Mesothelial cell of epicardium (in vitro differentiated cells): ENCODE results near the gene MAZ. TPM values are rescaled to one million over a fixed set of nuclear protein-coding genes. Genes with fewer than 3 reads are reported as not detected.
"Not testable (repeated sequence)": the region's sequence is repeated elsewhere in the genome, so short reads cannot be mapped to it uniquely, and the experiment has no call there.

Experiments
- DNase-seq, 2 experiments: peaks; one replicate each; pipeline ENCODE4 v3.0.0; 2021; ENCODE audit warnings: low spot score in 2 of 2; ENCODE audit not compliant: unreplicated experiment in 2 of 2
- H3K27ac Mint-ChIP-seq: 2 replicates; pipeline ENCODE4 v1.8.0; 2021; ENCODE audit warnings: mixed read lengths
- H3K27me3 Mint-ChIP-seq: 2 replicates; pipeline ENCODE4 v1.8.0; 2021; ENCODE audit warnings: low read depth, mixed read lengths
- H3K36me3 Mint-ChIP-seq: 2 replicates; pipeline ENCODE4 v1.8.0; 2021; ENCODE audit warnings: mixed read lengths
- H3K4me1 Mint-ChIP-seq: 2 replicates; pipeline ENCODE4 v1.8.0; 2021; ENCODE audit warnings: mixed read lengths
- H3K4me3 Mint-ChIP-seq: 2 replicates; pipeline ENCODE4 v1.8.0; 2021; ENCODE audit warnings: mild to moderate bottlenecking, moderate library complexity, mixed read lengths
- H3K9me3 Mint-ChIP-seq: 2 replicates; pipeline ENCODE4 v1.8.0; 2021; ENCODE audit warnings: mixed read lengths
- total RNA-seq: library from RNA; stranded (reverse); gene quantifications from 3 replicates; pipeline ENCODE4 v1.2.1, GENCODE V29; 2021
- TF ChIP-seq, protein P1 (sequence below): fragments of 200-600 bp; sonication (generic); IDR thresholded peaks from one replicate; pipeline ENCODE4 v1.5.0; 2021; ENCODE audit warnings: antibody characterized with exemption; ENCODE audit not compliant: unreplicated experiment

Gene MAZ
- total RNA-seq, 1 donor from 2014 or later = 349 TPM

DNA sequence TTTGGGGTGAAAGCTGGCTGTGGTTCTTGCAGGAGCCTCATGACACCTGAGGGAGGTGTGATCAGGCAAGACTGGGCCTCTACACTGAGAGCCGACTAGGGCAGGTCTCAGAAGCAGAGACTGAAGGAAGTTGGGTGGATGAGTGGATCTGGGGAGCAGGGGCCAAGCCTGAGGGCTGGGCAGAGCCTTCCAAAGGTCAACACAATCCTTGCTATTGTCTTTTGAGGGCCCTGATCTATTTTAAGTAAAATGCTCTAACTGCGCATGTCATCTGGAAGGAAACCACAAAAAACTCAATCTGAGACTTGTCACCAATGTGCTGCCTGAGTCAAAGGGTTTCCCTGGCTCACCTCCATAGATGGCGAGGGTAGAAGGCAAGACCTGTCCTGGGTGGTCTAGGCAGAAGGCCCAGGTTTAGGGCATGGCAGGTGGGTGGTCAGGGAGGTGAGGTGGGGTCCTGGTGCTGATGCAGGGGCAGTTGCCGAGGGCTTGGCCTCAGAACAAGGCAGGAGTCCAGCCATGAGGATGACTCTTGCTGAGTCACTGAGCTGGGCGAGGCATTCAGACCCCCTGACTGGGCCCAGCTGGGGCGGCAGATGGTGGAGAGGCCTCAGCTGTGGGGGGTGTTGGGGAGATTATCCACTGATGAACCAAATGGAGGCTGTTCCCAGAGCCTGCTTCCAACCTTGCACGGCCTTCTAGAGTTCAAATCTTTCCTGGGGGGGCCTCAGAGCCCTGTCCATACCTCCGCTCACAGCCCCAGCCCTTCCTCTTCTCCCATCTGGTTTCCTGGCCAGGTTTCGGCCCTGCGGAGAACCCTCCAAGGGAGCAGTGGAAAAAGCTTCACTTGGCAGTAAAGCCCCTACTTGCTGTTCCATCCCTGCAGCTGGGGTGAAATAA lies 19.1 kb downstream of the MAZ start:
- no peak overlapping the region for H3K4me3 Mint-ChIP-seq

DNA sequence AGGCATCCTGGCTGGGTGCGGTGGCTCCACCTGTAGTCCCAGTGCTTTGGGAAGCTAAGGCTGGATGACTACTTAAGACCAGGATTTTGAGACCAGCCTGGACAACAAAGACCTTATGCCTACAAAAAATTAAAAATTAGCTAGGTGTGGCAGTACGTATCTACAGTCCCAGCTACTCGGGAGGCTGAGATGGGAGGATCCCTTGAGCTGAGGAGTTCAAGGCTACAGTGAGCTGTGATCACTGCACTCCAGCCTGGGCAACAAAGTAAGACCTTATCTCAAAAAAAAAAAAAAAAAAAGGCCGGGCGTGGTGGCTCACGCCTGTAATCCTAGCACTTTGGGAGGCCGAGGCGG lies 20.0 kb downstream of the MAZ start:
- TF ChIP-seq, protein P1, sequence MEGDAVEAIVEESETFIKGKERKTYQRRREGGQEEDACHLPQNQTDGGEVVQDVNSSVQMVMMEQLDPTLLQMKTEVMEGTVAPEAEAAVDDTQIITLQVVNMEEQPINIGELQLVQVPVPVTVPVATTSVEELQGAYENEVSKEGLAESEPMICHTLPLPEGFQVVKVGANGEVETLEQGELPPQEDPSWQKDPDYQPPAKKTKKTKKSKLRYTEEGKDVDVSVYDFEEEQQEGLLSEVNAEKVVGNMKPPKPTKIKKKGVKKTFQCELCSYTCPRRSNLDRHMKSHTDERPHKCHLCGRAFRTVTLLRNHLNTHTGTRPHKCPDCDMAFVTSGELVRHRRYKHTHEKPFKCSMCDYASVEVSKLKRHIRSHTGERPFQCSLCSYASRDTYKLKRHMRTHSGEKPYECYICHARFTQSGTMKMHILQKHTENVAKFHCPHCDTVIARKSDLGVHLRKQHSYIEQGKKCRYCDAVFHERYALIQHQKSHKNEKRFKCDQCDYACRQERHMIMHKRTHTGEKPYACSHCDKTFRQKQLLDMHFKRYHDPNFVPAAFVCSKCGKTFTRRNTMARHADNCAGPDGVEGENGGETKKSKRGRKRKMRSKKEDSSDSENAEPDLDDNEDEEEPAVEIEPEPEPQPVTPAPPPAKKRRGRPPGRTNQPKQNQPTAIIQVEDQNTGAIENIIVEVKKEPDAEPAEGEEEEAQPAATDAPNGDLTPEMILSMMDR = no peak
- Mint-ChIP-seq H3K27me3 (no peaks in the 10 kb centered on the region), H3K9me3 (no peaks in the 10 kb centered on the region), H3K27ac (no peak overlapping the region), H3K4me3 (no peak overlapping the region), H3K36me3 (no peaks in the 10 kb centered on the region), H3K4me1 (peaks cover 9% of the 10 kb centered on the region)
- DNase-seq = no peak

More for the DNA sequence above, 19.1 kb downstream of the MAZ start:
- TF ChIP-seq, protein P1 = no peak
- DNase-seq = no peak
- H3K36me3 Mint-ChIP-seq = no peaks in the 10 kb centered on the region
- H3K9me3 Mint-ChIP-seq = no peaks in the 10 kb centered on the region
- no peaks in the 10 kb centered on the region for H3K27me3 Mint-ChIP-seq
- H3K27ac Mint-ChIP-seq = peak overlapping the region; percentile 16
- peaks cover 15% of the 10 kb centered on the region for H3K4me1 Mint-ChIP-seq

DNA sequence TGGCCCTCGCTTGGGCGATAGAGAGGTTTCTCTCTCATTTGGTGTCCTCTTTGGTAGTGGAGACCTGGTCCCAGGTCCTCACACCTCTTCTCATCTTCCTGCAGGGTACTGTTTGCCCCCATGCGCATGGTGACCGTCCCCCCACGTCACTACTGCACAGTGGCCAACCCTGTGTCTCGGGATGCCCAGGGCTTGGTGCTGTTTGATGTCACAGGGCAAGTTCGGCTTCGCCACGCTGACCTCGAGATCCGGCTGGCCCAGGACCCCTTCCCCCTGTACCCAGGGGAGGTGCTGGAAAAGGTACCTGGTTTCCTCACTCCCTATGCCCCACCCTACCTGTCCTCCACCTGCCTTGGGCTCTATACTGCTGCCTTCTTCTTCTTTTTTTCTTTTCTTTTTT lies 24.4 kb downstream of the MAZ start:
- Mint-ChIP-seq H3K4me1 (no peaks in the 10 kb centered on the region), H3K4me3 (no peak overlapping the region), H3K27me3 (no peaks in the 10 kb centered on the region), H3K27ac (no peak overlapping the region), H3K36me3 (no peaks in the 10 kb centered on the region), H3K9me3 (no peaks in the 10 kb centered on the region)
- DNase-seq = no peak
- TF ChIP-seq, protein P1 = no peak

DNA sequence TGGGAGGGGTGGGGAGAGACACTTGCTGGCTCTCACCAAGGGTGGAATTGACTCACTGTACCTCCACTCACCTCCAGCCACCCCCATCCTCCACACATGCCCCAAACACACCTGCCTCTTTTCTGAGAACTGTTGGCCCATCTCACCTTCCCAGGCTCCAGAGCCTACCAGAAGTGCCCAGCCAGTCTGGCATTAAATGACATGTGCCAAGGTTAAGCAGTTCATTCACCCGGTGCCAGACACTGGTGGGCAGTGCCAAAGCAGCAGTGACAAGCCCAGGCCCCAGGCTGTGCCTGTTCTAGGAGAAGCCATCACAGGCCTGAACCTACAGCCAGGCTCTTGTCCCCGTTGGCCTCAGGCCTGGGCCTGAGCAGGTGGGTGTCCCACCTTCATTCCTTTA lies 25.2 kb downstream of the MAZ start:
- no peak for DNase-seq
- H3K4me3 Mint-ChIP-seq = no peak overlapping the region
- no peak overlapping the region for H3K27ac Mint-ChIP-seq
- TF ChIP-seq, protein P1 = no peak
- no peaks in the 10 kb centered on the region for H3K4me1 Mint-ChIP-seq
- H3K27me3 Mint-ChIP-seq = no peaks in the 10 kb centered on the region
- no peaks in the 10 kb centered on the region for H3K9me3 Mint-ChIP-seq
- no peaks in the 10 kb centered on the region for H3K36me3 Mint-ChIP-seq

DNA sequence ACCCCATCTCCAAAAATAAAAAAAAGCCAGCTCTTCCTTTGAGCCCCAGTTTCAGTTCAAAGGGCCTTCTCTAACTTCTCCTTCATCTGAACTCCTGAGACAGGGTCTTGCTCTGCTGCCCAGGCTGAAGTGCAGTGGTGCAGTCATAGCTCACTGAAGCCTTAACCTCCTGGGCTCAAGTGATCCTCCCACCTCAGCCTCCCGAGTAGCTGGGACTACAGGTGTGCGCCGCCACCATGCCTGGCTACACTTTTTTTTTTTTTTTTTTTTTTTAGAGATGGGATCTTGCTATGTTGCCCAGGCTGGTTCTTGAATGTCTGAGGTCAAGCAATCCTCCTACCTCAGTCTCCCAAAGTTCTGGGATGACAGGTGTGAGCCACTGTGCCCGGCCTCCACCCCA lies 26.9 kb downstream of the MAZ start:
- H3K4me3 Mint-ChIP-seq, H3K36me3 Mint-ChIP-seq, H3K27ac Mint-ChIP-seq, DNase-seq, H3K4me1 Mint-ChIP-seq, H3K9me3 Mint-ChIP-seq, H3K27me3 Mint-ChIP-seq: not testable (repeated sequence)

DNA sequence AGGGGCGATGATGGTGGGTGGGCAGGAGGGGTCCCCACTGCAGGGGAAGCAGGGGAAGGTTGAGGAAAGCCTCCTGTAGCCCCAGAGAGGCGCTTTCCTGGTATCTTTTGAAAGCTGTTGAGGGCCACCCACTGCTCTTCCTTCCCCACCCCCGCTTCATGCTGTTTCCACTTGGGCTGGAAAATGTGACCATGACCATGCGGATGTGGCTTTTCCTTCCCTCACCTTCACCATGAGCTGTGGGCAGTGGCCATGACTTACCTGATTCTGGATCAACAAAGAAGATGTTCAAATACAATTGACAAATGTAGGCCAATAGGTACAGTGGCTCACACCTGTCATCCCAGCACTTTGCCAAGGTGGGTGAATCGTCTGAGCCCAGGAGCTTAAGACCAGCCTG lies 27.8 kb downstream of the MAZ start:
- Mint-ChIP-seq H3K4me3 (no peak overlapping the region), H3K27me3 (no peaks in the 10 kb centered on the region)

More for the DNA sequence above, 27.8 kb downstream of the MAZ start:
- TF ChIP-seq, protein P1 = no peak
- Mint-ChIP-seq H3K36me3 (no peaks in the 10 kb centered on the region), H3K4me1 (no peaks in the 10 kb centered on the region), H3K27ac (no peak overlapping the region), H3K9me3 (no peaks in the 10 kb centered on the region)
- DNase-seq = no peak
